HUES6 (cell line): ENCODE results near the gene DENND1C.
A peak's percentile ranks its signal among the peaks of the same experiment; 100 is the strongest.

Experiments used
- H3K27ac ChIP-seq: 2 replicates; pipeline ENCODE4 v1.7.0; 2013; ENCODE audit warnings: low read depth, mild to moderate bottlenecking, low read length, inconsistent platforms
- H3K27me3 ChIP-seq: 2 replicates; pipeline ENCODE4 v1.6.1; 2013; ENCODE audit warnings: low read length; ENCODE audit not compliant: control insufficient read depth, insufficient read depth
- H3K36me3 ChIP-seq: 2 replicates; pipeline ENCODE4 v1.6.1; 2013; ENCODE audit warnings: low read length; ENCODE audit not compliant: control insufficient read depth, insufficient read depth
- H3K4me1 ChIP-seq: 2 replicates; pipeline ENCODE4 v1.6.1; 2013; ENCODE audit warnings: low read length; ENCODE audit not compliant: control insufficient read depth, insufficient read depth
- H3K4me3 ChIP-seq: 2 replicates; pipeline ENCODE4 v1.5.1; 2013; ENCODE audit warnings: low read depth, low read length
- H3K9ac ChIP-seq: one replicate; pipeline ENCODE4 v1.6.1; 2013; ENCODE audit warnings: mild to moderate bottlenecking, low read length
- H3K9me3 ChIP-seq: 2 replicates; pipeline ENCODE4 v1.6.1; 2013; ENCODE audit warnings: low read depth, low read length; ENCODE audit not compliant: control insufficient read depth, insufficient read depth

Gene DENND1C

GRCh38 chr19:6503407-6504201 lies 22.0 kb upstream of the DENND1C start:
- Histone ChIP-seq H3K9me3 (no peaks in the 10 kb centered on the region), H3K27ac (no peak overlapping the region), H3K4me3 (no peak overlapping the region), H3K27me3 (peaks cover 34% of the 10 kb centered on the region), H3K9ac (no peak overlapping the region), H3K36me3 (no peaks in the 10 kb centered on the region), H3K4me1 (peaks cover 9% of the 10 kb centered on the region)

- Histone ChIP-seq H3K4me1 (peaks cover 9% of the 10 kb centered on the region), H3K9me3 (no peaks in the 10 kb centered on the region), H3K9ac (no peak within 1 kb of the TSS), H3K36me3 (no peaks in the 10 kb centered on the region), H3K27ac (no peak within 1 kb of the TSS), H3K4me3 (peak within 1 kb of the TSS; percentile 77), H3K27me3 (peaks cover 34% of the 10 kb centered on the region)
These were observed 20.4 kb upstream of the DENND1C start, which contains the start of gene TUBB4A for GRCh38 chr19:6501740-6502648. TSS of gene TUBB4A (minus strand) at chr19:6502309. CDS start at chr19:6502212, 97 bp downstream.

DNA sequence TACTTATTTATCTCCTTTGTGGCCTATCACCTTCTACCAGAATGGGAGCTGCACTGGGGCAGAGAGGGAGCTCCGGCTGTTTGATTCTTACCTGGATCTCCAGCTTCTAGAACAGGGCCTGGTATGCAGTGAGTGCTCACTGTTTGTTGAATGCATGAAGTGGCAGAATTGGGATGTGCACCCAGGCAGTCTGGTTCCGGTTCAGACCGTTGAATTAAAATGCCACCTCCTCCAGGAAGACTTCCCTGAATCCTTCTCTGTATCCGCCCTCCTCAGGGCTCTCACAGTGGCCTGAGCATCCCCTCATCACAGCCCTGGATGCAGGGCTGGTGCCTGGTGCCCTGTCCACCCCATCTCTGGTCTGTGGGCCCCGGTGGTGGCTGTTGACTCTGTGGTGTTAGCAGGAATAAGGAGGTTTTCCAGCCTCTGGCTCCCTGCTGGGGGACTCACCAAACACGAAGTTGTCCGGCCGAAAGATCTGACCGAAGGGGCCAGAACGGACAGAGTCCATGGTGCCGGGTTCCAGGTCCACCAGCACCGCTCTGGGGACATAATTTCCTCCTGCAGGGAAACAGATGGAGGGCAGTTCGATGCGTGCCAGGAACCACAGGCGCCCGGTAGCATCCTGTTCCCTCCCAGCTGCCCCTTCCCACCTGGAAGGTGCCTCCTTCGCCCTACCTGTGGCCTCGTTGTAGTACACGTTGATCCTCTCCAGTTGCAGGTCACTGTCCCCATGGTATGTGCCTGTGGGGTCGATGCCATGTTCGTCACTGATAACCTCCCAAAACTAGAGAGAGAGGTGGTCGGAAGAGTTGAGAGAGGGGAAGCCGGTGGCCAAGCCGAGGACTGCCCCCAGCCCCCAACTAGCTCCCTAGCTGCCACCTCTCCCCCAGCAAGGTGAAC lies 19.5 kb upstream of the DENND1C start:
- H3K4me3 ChIP-seq, result peak overlapping the region; percentile 77
- H3K27ac ChIP-seq, result no peak overlapping the region
- H3K9me3 ChIP-seq, result no peaks in the 10 kb centered on the region

GRCh38 chr19:6499052-6499790 lies 17.6 kb upstream of the DENND1C start:
- Histone ChIP-seq H3K9me3 (no peaks in the 10 kb centered on the region), H3K9ac (no peak overlapping the region), H3K27me3 (peaks cover 34% of the 10 kb centered on the region), H3K4me3 (no peak overlapping the region), H3K4me1 (peaks cover 9% of the 10 kb centered on the region), H3K36me3 (peaks cover 3% of the 10 kb centered on the region), H3K27ac (no peak overlapping the region)

More for the DNA sequence above, 19.5 kb upstream of the DENND1C start:
- Histone ChIP-seq H3K9ac (no peak overlapping the region), H3K27me3 (peaks cover 34% of the 10 kb centered on the region), H3K4me1 (peaks cover 9% of the 10 kb centered on the region), H3K36me3 (no peaks in the 10 kb centered on the region)

- no peak overlapping the region for H3K9ac ChIP-seq
- H3K27ac ChIP-seq, result no peak overlapping the region
These were observed 16.9 kb upstream of the DENND1C start for GRCh38 chr19:6498294-6499036.

DNA sequence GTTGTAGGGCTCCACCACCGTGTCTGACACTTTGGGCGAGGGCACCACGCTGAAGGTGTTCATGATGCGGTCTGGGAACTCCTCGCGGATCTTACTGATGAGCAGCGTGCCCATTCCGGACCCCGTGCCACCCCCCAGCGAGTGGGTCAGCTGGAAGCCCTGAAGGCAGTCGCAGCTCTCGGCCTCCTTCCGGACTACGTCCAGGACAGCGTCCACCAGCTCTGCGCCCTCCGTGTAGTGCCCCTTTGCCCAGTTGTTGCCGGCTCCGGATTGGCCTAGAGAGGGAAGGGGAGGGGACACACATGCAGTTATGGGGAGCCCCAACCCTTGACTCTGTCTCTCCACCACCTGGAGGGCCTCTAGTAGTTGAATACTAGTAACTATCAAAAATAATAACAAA lies 14.4 kb upstream of the DENND1C start:
- Histone ChIP-seq H3K4me1 (no peaks in the 10 kb centered on the region), H3K27me3 (peaks cover 14% of the 10 kb centered on the region), H3K4me3 (no peak overlapping the region), H3K36me3 (peaks cover 3% of the 10 kb centered on the region), H3K27ac (no peak overlapping the region), H3K9me3 (no peaks in the 10 kb centered on the region), H3K9ac (no peak overlapping the region)

More at GRCh38 chr19:6498294-6499036, 16.9 kb upstream of the DENND1C start:
- Histone ChIP-seq H3K36me3 (peaks cover 3% of the 10 kb centered on the region), H3K27me3 (peaks cover 34% of the 10 kb centered on the region), H3K9me3 (no peaks in the 10 kb centered on the region), H3K4me1 (peaks cover 9% of the 10 kb centered on the region), H3K4me3 (no peak overlapping the region)

DNA sequence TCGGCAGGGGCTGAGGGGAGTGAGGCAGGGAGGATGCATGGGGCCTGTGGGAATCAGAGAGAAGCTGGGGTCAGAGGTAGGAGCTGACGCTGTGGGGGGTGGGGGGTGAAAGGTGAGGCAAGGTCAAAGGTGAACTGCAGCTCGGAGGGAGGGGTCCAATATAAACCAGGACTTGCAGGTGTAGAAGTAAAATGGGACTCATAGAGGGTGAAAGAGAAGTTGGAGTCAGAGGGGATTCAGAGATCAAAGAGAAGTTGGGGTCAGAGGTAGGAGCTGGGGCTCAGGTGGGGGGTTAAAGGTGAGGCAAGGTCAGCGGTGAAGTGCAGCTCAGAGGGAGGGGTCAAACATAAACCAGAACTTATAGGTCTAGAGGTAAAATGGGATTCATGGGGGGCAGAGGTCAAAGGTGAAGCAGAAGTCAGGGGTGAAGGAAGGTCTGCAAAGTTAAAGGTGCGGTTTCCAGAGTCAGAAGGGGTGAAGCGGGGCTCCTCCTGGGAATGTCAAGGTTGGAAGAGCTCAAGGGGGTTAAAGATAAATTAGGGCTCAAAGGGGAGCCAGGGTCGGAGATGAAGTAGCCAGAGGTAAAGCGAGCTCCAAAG lies 12.9 kb upstream of the DENND1C start:
- peaks cover 7% of the 10 kb centered on the region; the same call in 1 of the 2 replicates for H3K27me3 ChIP-seq
- H3K4me3 ChIP-seq, result no peak overlapping the region
- no peak overlapping the region for H3K9ac ChIP-seq
- H3K36me3 ChIP-seq, result peaks cover 3% of the 10 kb centered on the region
- no peak overlapping the region for H3K27ac ChIP-seq
- H3K4me1 ChIP-seq, result no peaks in the 10 kb centered on the region
- no peaks in the 10 kb centered on the region for H3K9me3 ChIP-seq

- H3K27ac ChIP-seq, result no peak overlapping the region
- H3K9ac ChIP-seq, result no peak overlapping the region
- no peak overlapping the region for H3K4me3 ChIP-seq
- no peaks in the 10 kb centered on the region for H3K4me1 ChIP-seq
- H3K27me3 ChIP-seq, result peaks cover 3% of the 10 kb centered on the region; the same call in 1 of the 2 replicates
- H3K36me3 ChIP-seq, result peaks cover 3% of the 10 kb centered on the region
- no peaks in the 10 kb centered on the region for H3K9me3 ChIP-seq
These were observed 10.4 kb upstream of the DENND1C start for GRCh38 chr19:6491802-6492592.

DNA sequence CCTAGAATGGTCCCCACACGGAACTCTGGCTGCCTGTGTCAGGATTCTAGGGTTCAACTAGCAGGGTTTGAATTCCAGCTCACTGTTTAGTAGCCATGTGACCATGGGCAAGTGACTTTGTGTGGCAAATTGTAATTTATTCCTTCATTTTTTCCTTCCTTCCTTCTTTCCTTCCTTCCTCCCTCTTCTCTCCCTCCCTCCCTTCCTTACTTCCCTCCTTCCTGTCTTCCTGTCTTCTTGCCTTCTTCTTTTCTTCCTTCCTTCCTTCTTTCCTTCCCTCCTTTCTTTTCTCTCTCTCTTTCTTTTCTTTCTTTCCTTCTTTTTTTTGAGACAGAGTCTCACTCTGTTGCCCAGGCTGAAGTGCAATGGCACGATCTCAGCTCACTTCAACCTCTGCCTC lies 8.5 kb upstream of the DENND1C start:
- Histone ChIP-seq H3K4me3 (no peak overlapping the region), H3K9ac (no peak overlapping the region), H3K36me3 (no peaks in the 10 kb centered on the region; the same call in 1 of the 2 replicates), H3K27ac (no peak overlapping the region), H3K27me3 (peaks cover 3% of the 10 kb centered on the region; the same call in 1 of the 2 replicates), H3K9me3 (no peaks in the 10 kb centered on the region), H3K4me1 (no peaks in the 10 kb centered on the region)
